Fibroblast of pulmonary artery (primary cell): ENCODE measurements around the gene TRPM1.

Source experiments
- DNase-seq: peaks from one replicate; pipeline ENCODE4 v3.0.0-alpha.2; 2010; ENCODE audit warnings: low read depth
- H3K4me3 ChIP-seq: replicated peaks from 2 replicates; pipeline ENCODE4 v1.5.1; 2011; ENCODE audit warnings: low read depth, mild to moderate bottlenecking, control low read depth, low read length, moderate library complexity
- TF ChIP-seq, protein P1 (sequence below): IDR thresholded peaks from 2 replicates; pipeline ENCODE4 v1.5.1; 2011; ENCODE audit warnings: mild to moderate bottlenecking, control low read depth, low read length, inconsistent platforms; ENCODE audit errors: missing control alignments

The TRPM1 gene

DNA sequence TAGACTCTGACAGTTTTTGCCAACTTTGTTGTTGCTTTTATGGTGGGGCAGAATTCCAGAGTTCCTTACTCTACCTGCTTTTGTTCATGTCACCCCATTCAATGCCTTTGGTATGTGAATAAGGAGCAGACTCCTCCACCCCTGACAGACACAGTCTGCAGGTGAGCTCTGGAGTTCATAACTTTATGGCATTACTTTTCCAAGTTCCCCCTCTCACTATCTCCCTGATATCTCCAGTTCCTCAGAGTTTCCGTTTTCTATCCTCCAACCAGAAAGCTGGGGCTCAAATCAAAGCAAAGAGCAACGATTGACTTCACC, 87.0 kb downstream of the TRPM1 start:
- no peak for DNase-seq
- TF ChIP-seq, protein P1, sequence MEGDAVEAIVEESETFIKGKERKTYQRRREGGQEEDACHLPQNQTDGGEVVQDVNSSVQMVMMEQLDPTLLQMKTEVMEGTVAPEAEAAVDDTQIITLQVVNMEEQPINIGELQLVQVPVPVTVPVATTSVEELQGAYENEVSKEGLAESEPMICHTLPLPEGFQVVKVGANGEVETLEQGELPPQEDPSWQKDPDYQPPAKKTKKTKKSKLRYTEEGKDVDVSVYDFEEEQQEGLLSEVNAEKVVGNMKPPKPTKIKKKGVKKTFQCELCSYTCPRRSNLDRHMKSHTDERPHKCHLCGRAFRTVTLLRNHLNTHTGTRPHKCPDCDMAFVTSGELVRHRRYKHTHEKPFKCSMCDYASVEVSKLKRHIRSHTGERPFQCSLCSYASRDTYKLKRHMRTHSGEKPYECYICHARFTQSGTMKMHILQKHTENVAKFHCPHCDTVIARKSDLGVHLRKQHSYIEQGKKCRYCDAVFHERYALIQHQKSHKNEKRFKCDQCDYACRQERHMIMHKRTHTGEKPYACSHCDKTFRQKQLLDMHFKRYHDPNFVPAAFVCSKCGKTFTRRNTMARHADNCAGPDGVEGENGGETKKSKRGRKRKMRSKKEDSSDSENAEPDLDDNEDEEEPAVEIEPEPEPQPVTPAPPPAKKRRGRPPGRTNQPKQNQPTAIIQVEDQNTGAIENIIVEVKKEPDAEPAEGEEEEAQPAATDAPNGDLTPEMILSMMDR: no peak
- H3K4me3 ChIP-seq: no peak overlapping the region

DNA sequence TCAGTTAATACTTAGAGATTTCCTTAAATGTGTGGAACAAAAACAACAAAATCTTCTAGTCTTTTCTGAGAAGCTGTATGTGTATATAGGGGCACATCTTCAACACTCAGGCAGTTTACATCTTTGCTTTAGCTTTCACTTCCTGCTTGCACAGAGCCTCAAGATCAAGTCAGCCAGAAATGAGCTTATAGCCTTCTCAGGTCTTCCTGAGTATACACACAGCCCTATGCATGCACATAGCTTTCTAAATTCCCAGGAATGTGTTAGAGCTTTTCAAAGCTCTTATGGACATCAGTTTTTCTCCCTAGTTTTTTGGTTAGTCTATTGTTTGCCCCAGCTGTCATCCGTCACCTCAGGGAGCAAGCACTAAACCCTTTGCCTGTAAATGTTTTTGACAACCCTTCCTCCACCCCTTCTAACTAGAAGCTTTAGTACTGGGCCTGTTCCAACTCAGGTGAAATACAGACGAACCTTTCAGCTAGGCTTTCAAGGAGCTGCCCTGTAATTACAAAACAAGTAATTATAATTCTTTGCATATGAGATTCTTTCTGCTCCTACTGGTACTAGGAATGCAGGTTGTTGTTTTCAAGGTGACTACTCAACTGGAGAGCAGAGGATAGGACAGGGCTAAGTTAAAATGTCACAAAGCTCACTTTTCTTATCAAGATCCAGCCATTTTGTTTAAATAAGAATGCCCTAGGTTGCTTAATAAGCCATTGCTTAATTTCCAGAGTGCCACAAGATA, 87.5 kb downstream of the TRPM1 start:
- TF ChIP-seq, protein P1: no peak
- no peak overlapping the region for H3K4me3 ChIP-seq
- DNase-seq: no peak

DNA sequence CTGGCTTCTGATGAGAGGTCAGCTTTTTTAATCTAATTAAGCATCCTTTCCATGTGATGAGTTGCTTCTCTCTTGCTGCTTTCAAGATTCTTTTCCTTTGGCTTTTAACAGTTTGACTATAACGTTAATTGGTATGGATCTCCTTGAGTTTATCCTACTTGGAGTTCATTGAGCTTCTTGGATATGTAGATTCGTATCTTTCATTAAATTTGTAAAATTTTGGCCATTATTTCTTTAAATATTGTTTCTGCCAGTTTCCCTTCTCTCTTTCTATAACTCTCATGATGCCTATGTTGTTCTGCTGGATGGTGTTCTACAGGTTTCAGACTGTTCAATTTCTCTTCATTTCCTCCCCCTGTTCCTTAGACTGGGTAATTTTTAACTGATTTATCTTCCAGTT, 89.1 kb downstream of the TRPM1 start:
- H3K4me3 ChIP-seq: no peak overlapping the region
- TF ChIP-seq, protein P1: no peak
- DNase-seq: no peak

DNA sequence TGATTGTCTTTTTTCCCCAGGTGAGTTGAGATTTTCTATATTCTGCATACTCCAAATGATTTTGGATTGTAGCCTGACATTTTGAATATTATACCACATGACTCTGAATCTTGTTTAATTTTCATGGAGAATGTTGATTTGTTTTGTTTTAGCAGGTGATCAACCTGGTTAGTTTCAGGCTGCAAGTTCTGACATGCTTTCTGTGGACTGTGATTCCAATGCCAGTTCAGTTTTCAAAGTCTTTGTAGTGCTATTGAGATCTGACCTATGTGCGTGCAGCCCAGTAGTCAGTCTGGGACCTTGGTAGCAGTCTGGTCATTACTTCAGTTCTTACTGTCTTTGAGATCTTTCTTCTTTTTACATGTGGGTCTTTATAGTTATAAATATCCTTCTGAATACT, 91.5 kb downstream of the TRPM1 start:
- no peak for DNase-seq
- H3K4me3 ChIP-seq: no peak overlapping the region
- TF ChIP-seq, protein P1: no peak

DNA sequence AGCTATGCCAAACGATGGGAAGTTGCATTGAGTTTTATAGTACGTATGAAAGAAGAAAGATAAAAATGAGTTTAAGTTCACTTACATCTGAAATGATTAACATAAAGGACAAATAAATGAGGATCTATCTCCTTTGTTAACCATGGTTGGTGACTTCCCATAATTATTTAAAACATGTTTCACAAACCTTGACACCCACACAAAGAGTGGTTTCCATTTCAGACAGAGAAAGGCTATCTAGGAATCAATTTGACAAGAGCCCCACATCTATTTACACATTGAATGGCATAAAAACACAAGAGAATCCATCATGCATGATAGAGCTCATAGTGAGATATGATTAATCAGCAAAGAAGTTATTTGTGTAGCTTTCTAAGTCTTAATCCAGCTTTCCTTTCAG, 95.9 kb downstream of the TRPM1 start:
- TF ChIP-seq, protein P1: no peak
- no peak for DNase-seq
- no peak overlapping the region for H3K4me3 ChIP-seq

DNA sequence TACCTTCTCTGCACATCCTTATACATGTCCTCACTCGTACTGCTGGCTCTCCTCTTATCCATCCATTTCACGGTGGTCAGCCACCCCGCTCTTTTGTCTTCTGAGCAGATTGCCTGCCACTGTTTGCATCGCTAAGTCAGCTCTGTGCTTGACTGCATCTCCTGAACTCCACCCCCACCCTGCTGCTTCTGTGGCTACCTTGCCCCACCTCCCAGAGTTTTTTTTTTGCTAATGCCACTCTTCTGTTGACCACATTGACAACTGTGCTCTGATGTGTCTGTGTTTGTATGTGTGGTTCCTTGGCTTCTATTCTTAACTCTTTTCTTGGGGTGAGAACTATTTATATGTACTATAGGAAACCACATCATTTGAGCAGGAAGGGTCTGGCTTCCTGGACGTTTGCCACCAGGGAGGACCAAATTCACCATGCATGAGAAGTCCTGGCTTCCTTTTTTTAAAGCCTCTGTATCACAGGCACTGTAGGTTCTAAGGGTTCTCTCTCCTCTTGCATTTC, 97.2 kb downstream of the TRPM1 start:
- H3K4me3 ChIP-seq: no peak overlapping the region
- no peak for DNase-seq
- TF ChIP-seq, protein P1: no peak

DNA sequence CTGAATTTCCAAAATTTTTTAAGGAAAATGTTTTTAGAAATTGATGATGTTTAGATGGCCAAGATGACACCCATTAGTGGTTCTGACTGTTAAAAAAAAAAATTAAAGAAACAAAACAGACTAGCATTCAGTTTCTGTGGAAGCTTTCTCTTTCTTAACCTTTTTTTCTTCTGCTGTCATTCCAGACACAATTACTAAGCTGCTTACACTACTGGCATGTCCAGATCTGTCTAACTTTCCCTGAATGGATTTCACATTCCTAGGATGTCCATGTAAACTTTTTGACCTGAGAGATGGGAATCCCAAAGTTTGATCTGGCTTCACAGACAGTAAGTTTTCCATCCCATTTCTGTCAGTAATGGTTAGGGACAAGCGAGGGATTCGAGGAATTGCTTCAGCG, 99.8 kb downstream of the TRPM1 start:
- H3K4me3 ChIP-seq: no peak overlapping the region
- TF ChIP-seq, protein P1: no peak
- DNase-seq: no peak
